GM20000 (cell line): ENCODE results near the gene MIPOL1.

ENCODE experiments used
- DNase-seq: peaks from one replicate; pipeline ENCODE4 v3.0.0; 2012; ENCODE audit warnings: low spot score
- TF ChIP-seq, protein P1 (sequence below): IDR thresholded peaks from 2 replicates; pipeline ENCODE4 v1.5.1; 2012; ENCODE audit warnings: mild to moderate bottlenecking, control low read depth; ENCODE audit errors: extremely low read depth, missing control alignments

Gene MIPOL1

DNA sequence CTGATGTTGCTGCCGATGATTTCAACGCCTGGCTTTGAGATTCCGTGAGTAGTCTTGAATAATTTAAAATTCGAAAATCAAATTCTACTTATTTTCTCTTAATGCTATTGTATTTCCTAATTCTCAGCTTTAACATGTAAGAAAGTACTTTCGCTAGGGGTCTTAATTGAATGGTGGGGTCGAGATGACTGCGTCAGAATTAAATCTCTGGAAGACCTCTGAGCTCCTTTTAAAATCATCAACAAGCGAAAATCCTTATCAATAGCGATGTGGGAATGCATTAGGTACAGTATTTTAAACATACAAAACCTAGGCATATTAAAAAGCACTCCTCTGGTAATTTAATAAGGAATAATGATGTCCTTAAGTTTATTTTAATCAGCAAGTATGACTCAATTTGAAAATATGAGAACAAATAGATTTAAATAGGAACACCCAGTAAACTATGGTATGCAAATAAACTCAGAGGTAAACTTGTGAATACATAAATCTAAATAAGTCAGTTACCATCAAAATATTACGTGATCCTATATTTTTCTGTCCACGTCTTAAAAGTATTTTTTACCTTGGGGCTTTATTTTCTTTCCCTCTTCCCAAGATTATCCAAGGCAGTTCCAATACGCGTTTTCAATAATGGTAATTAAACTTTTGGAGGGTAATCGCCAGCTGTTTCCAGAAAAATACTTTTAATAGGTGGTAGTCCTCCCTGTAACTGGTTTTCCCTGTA is 395.9 kb downstream of the MIPOL1 start:
- TF ChIP-seq, protein P1, sequence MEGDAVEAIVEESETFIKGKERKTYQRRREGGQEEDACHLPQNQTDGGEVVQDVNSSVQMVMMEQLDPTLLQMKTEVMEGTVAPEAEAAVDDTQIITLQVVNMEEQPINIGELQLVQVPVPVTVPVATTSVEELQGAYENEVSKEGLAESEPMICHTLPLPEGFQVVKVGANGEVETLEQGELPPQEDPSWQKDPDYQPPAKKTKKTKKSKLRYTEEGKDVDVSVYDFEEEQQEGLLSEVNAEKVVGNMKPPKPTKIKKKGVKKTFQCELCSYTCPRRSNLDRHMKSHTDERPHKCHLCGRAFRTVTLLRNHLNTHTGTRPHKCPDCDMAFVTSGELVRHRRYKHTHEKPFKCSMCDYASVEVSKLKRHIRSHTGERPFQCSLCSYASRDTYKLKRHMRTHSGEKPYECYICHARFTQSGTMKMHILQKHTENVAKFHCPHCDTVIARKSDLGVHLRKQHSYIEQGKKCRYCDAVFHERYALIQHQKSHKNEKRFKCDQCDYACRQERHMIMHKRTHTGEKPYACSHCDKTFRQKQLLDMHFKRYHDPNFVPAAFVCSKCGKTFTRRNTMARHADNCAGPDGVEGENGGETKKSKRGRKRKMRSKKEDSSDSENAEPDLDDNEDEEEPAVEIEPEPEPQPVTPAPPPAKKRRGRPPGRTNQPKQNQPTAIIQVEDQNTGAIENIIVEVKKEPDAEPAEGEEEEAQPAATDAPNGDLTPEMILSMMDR, result no peak

GRCh38 chr14:37594238-37594970 is 396.7 kb downstream of the MIPOL1 start:
- no peak for DNase-seq
- TF ChIP-seq, protein P1, result no peak

More for the DNA sequence above, 395.9 kb downstream of the MIPOL1 start:
- DNase-seq, result no peak

- DNase-seq, result no peak
- TF ChIP-seq, protein P1, result no peak
Measured at GRCh38 chr14:37594971-37595808, 397.5 kb downstream of the MIPOL1 start, which contains the start of the genes FOXA1 and TTC6. Gene FOXA1 (minus strand): TSS chr14:37595249. CDS start chr14:37594972, 277 bp downstream. Gene TTC6 (plus strand): TSS chr14:37595629. CDS start chr14:37622065, 26,436 bp downstream.

DNA sequence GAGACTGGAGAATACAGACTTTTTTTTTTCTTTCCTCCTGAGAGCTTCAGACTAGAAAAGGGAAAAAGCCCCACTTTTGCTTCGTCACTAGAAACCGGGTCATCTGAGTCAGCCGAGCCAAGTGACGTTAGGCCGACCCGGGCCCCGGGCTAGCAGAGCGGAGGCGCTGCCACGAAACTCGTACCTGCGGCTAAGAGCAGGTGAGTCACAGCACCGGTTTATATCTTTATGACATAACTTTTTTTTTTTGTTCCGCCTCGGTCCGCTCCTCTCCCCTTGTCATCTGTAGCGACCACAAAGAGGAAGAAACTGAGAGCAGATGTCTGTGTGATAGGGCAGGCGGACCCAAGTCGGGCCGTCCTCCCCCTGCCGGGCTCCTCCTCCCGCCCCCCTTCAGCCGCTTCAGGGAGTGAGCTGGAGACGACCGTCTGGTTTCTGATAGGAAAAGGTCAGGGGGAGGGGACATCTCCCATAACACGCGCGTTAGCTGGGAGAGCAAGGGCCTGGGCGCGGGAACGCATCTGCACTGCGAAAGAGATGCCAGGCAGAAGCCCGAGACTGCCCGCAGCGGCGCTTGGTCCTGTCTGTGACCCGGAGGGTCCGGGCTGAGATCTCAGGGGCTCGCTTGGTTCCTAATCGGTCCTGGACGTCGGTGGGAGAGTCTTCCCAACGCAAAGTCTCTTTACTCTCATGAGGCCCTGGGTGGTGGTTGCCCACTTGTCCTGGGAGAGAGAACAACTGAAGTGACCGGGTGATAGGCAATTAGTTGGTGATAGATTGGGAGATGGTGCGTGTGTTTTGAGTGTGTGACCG is 398.3 kb downstream of the MIPOL1 start:
- peak; percentile 61 for DNase-seq
- TF ChIP-seq, protein P1, result no peak

GRCh38 chr14:37596790-37597472 is 399.2 kb downstream of the MIPOL1 start:
- TF ChIP-seq, protein P1, result no peak

DNA sequence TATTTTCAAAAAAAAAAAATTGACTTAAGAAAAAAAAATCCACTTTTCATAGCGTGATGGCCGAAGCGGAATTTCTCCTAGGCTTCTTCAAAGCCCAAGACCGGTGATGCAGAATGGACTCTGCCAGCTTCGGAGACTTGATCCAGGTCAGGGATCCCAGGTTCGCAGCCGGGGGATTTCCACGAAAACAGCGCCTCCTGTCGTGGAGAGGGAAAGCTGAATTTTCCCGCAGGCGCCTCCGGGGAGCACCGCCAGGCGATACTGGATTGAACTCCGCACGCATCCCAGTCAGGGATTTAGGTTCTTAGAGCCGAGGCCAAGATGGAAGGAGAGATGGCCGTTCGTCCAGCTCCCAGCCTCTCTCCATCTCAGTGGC is 399.8 kb downstream of the MIPOL1 start:
- TF ChIP-seq, protein P1, result no peak
- DNase-seq, result no peak

More at GRCh38 chr14:37596790-37597472, 399.2 kb downstream of the MIPOL1 start:
- DNase-seq, result no peak
